ENCODE data around the gene ARHGAP44.

- TF ChIP-seq CTCF (conservative IDR thresholded peaks at IDR 0.05) (no peak), ZFX (IDR thresholded peaks at IDR 0.05) (no peak)
These were observed 196.4 kb downstream of the ARHGAP44 start for GRCh38 chr17:12985431-12986293.
